Uterus (tissue), 2 donors: Measurements from ENCODE around the gene HPSE2.

Experiments used
- POLR2A ChIP-seq, 2 donors: fragments of 450-650 bp; IDR thresholded peaks; one replicate each; pipeline ENCODE4 v1.6.1; 2016; ENCODE audit warnings: antibody characterized with exemption in 2 of 2, mild to moderate bottlenecking in 1 of 2, moderate library complexity in 1 of 2
- TF ChIP-seq, protein P1 (sequence below), 4 experiments: fragments of 200-600 bp in 2 of 4; fragments of 450-650 bp in 2 of 4; sonication (generic) in 2 of 4; IDR thresholded peaks; one replicate each; pipeline ENCODE4 v1.5.1; 2016 to 2019; ENCODE audit warnings: antibody characterized with exemption in 4 of 4, mild to moderate bottlenecking in 2 of 4, moderate library complexity in 1 of 4

DNA sequence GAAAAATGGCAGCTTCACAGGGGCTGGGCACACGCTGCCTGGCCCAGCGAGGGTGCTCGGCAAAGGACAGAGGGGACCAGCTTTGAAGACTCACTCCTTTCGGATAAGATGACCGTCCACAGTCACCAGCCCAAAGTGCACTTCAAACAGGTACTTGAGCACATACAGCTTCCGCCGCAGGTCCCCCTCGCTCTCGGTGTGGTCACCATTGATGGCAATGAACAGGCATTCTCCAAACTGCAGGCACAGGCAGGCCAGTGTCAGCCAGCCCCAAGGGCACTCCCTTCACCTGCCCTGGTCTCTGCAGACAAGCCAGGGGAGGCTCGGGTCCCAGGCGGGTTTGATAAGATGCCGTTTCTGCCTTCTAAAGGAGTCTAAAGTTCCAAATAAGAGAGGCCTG, 800.5 kb downstream of the HPSE2 start:
- TF ChIP-seq, protein P1, sequence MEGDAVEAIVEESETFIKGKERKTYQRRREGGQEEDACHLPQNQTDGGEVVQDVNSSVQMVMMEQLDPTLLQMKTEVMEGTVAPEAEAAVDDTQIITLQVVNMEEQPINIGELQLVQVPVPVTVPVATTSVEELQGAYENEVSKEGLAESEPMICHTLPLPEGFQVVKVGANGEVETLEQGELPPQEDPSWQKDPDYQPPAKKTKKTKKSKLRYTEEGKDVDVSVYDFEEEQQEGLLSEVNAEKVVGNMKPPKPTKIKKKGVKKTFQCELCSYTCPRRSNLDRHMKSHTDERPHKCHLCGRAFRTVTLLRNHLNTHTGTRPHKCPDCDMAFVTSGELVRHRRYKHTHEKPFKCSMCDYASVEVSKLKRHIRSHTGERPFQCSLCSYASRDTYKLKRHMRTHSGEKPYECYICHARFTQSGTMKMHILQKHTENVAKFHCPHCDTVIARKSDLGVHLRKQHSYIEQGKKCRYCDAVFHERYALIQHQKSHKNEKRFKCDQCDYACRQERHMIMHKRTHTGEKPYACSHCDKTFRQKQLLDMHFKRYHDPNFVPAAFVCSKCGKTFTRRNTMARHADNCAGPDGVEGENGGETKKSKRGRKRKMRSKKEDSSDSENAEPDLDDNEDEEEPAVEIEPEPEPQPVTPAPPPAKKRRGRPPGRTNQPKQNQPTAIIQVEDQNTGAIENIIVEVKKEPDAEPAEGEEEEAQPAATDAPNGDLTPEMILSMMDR (IDR thresholded peaks at IDR 0.05), result no peak
- TF ChIP-seq POLR2A (IDR thresholded peaks at IDR 0.05), result no peak
